Motor neuron (in vitro differentiated cells): Measurements from ENCODE around the gene LARGE1. TPM values are rescaled to one million over a fixed set of nuclear protein-coding genes. Genes with fewer than 3 reads are reported as not detected.
"Not testable (repeated sequence)": the region's sequence is repeated elsewhere in the genome, so short reads cannot be mapped to it uniquely, and the experiment has no call there.

Source experiments
- ATAC-seq, 8 experiments: fragments of 200-7000 bp; cut with Tn5 transposase; replicated peaks in 6 of 8; 2 replicates each; pipeline ENCODE4 v1.8.0; 2021; ENCODE audit warnings: mild to moderate bottlenecking in 8 of 8, moderate library complexity in 8 of 8
- H3K27ac ChIP-seq, 2 donors: fragments of 250-450 bp; sonication (Bioruptor Pico); 2 replicates each; pipeline ENCODE4 v1.9.0; 2021; ENCODE audit warnings: antibody characterized with exemption in 2 of 2, mild to moderate bottlenecking in 2 of 2, moderate library complexity in 1 of 2
- H3K4me1 ChIP-seq, 2 donors: fragments of 250-450 bp; sonication (Bioruptor Pico); replicated peaks in 1 of 2; 2 replicates each; pipeline ENCODE4 v1.6.1; 2021; ENCODE audit warnings: antibody characterized with exemption in 2 of 2, mild to moderate bottlenecking in 2 of 2, moderate library complexity in 1 of 2
- H3K4me3 ChIP-seq, 5 donors: fragments of 250-450 bp; sonication (Bioruptor Pico); 2 replicates each; pipeline ENCODE4 v1.9.0; 2021; ENCODE audit warnings: antibody characterized with exemption in 5 of 5, mild to moderate bottlenecking in 5 of 5, moderate library complexity in 4 of 5
- WGBS, 10 experiments: fragments of 450-650 bp; shearing (Covaris generic); methylation state at CpG; one replicate each; pipeline ENCODE4 v1.0.0; 2022; 5-methylcytosine and 5-hydroxymethylcytosine counted together
- in situ Hi-C, 9 experiments: fragments of 400-800 bp; cut with MboI; loops; one replicate each; pipeline ENCODE4 v1.15.0; 2021; ENCODE audit warnings: low sequenced_read_pairs in 9 of 9, low pct_unique_long_range_greater_than_20kb in 2 of 9; ENCODE audit not compliant: unreplicated experiment in 9 of 9
- total RNA-seq, 8 experiments: library from RNA; unstranded; fragments of 300-600 nt; gene quantifications; 2 replicates each; pipeline versions ENCODE4 v1.2.3 to v1.2.4, GENCODE V29; 2022

Gene LARGE1
- total RNA-seq, 8 experiments from 2014 or later = 1.7 to 36.1 (median 20.6) TPM

GRCh38 chr22:33465554-33465953 is 454.7 kb downstream of the LARGE1 start:
- WGBS, 10 experiments = 0 to 89% (median 47%) methylated on average over 1 to 5 of the region's 5 CpGs; no CpG with 5 or more reads in 5 of the 10 experiments
- peaks cover 9 to 17% of the 10 kb centered on the region in 2 donors for H3K4me1 ChIP-seq
- in situ Hi-C loops = no loop called here
- no peak for ATAC-seq
- H3K4me3 ChIP-seq = no peak overlapping the region
- no peak overlapping the region for H3K27ac ChIP-seq

GRCh38 chr22:33464698-33465097 is 455.6 kb downstream of the LARGE1 start:
- no peak overlapping the region for H3K27ac ChIP-seq
- ATAC-seq = no peak
- peaks cover 9 to 25% of the 10 kb centered on the region in 2 donors for H3K4me1 ChIP-seq
- WGBS, 10 experiments = 80 to 100% (median 90%) methylated on average over 1 to 2 of the region's 2 CpGs; no CpG with 5 or more reads in 5 of the 10 experiments
- no peak overlapping the region for H3K4me3 ChIP-seq
- in situ Hi-C loops = no loop called here

GRCh38 chr22:33461698-33462434 is 458.4 kb downstream of the LARGE1 start:
- in situ Hi-C loops = no loop called here
- H3K27ac ChIP-seq = no peak overlapping the region
- no peak overlapping the region for H3K4me3 ChIP-seq
- 14 to 100% (median 86%) methylated on average over 1 to 2 of the region's 2 CpGs for WGBS, 10 experiments
- peaks cover under 1 to 9% of the 10 kb centered on the region in 2 donors for H3K4me1 ChIP-seq
- ATAC-seq = no peak

GRCh38 chr22:33461245-33461644 is 459.0 kb downstream of the LARGE1 start:
- H3K27ac ChIP-seq, H3K4me3 ChIP-seq, in situ Hi-C loops, ATAC-seq, H3K4me1 ChIP-seq: not testable (repeated sequence)
- 40 to 100% (median 80%) methylated on average over 1 of the region's 1 CpG; no CpG with 5 or more reads in 5 of the 10 experiments for WGBS, 10 experiments

GRCh38 chr22:33459137-33459536 is 461.1 kb downstream of the LARGE1 start:
- WGBS, 10 experiments = 54 to 100% (median 88%) methylated on average over 1 to 6 of the region's 6 CpGs; no CpG with 5 or more reads in 2 of the 10 experiments
- Histone ChIP-seq H3K4me1 (peaks cover 0 to 8% of the 10 kb centered on the region in 2 donors), H3K27ac (no peak overlapping the region), H3K4me3 (no peak overlapping the region)
- in situ Hi-C loops = no loop called here
- ATAC-seq = no peak

GRCh38 chr22:33456511-33456910 is 463.8 kb downstream of the LARGE1 start:
- Histone ChIP-seq H3K4me3 (no peak overlapping the region), H3K27ac (no peak overlapping the region), H3K4me1 (peaks cover 0 to 8% of the 10 kb centered on the region in 2 donors)
- 71 to 100% (median 100%) methylated on average over 1 of the region's 1 CpG; no CpG with 5 or more reads in 4 of the 10 experiments for WGBS, 10 experiments
- no peak for ATAC-seq
- in situ Hi-C loops = no loop called here

- no peak for ATAC-seq
- 60 to 88% (median 67%) methylated on average over 1 of the region's 1 CpG; no CpG with 5 or more reads in 7 of the 10 experiments for WGBS, 10 experiments
- Histone ChIP-seq H3K27ac (no peak overlapping the region), H3K4me1 (peaks cover 0 to 2% of the 10 kb centered on the region in 2 donors), H3K4me3 (no peak overlapping the region)
- in situ Hi-C loops = no loop called here
Measured at GRCh38 chr22:33455036-33455435, 465.2 kb downstream of the LARGE1 start.

GRCh38 chr22:33451866-33452469 is 468.3 kb downstream of the LARGE1 start:
- 31 to 92% (median 62%) methylated on average over 2 to 5 of the region's 6 CpGs; no CpG with 5 or more reads in 2 of the 10 experiments for WGBS, 10 experiments
- in situ Hi-C loops = no loop called here
- Histone ChIP-seq H3K4me1 (no peaks in the 10 kb centered on the region), H3K4me3 (no peak overlapping the region), H3K27ac (no peak overlapping the region)
- no peak for ATAC-seq

GRCh38 chr22:33450756-33451155 is 469.5 kb downstream of the LARGE1 start:
- 20 to 100% (median 68%) methylated on average over 1 to 5 of the region's 6 CpGs; no CpG with 5 or more reads in 3 of the 10 experiments for WGBS, 10 experiments
- Histone ChIP-seq H3K4me3 (no peak overlapping the region), H3K27ac (no peak overlapping the region), H3K4me1 (no peaks in the 10 kb centered on the region)
- in situ Hi-C loops = no loop called here
- no peak for ATAC-seq

- in situ Hi-C loops = no loop called here
- H3K27ac ChIP-seq = no peak overlapping the region
Measured at GRCh38 chr22:33447733-33448132, 472.5 kb downstream of the LARGE1 start.

GRCh38 chr22:33443683-33444082 is 476.6 kb downstream of the LARGE1 start:
- no peak overlapping the region for H3K4me3 ChIP-seq
- no peak overlapping the region for H3K27ac ChIP-seq
- WGBS, 10 experiments = 80 to 98% (median 90%) methylated on average over 4 to 6 of the region's 6 CpGs; no CpG with 5 or more reads in 6 of the 10 experiments
- no peak for ATAC-seq
- H3K4me1 ChIP-seq = no peaks in the 10 kb centered on the region
- in situ Hi-C loops = no loop called here

More at GRCh38 chr22:33447733-33448132, 472.5 kb downstream of the LARGE1 start:
- no peak for ATAC-seq
- WGBS, 10 experiments = 67 to 100% (median 97%) methylated on average over 1 to 5 of the region's 5 CpGs; no CpG with 5 or more reads in 2 of the 10 experiments
- H3K4me1 ChIP-seq = no peaks in the 10 kb centered on the region
- no peak overlapping the region for H3K4me3 ChIP-seq

GRCh38 chr22:33440756-33441155 is 479.5 kb downstream of the LARGE1 start:
- no peak for ATAC-seq

GRCh38 chr22:33438273-33438672 is 482.0 kb downstream of the LARGE1 start:
- ATAC-seq = peak in 7 of 8 experiments; percentile 94 to 97 (median 95)
- H3K27ac ChIP-seq = no peak overlapping the region

More at GRCh38 chr22:33440756-33441155, 479.5 kb downstream of the LARGE1 start:
- Histone ChIP-seq H3K4me3 (no peak overlapping the region), H3K4me1 (peaks cover 3 to 5% of the 10 kb centered on the region in 2 donors), H3K27ac (no peak overlapping the region)
- in situ Hi-C loops = no loop called here
- WGBS, 10 experiments = 15 to 96% (median 79%) methylated on average over 3 to 4 of the region's 4 CpGs; no CpG with 5 or more reads in 3 of the 10 experiments

More at GRCh38 chr22:33438273-33438672, 482.0 kb downstream of the LARGE1 start:
- Histone ChIP-seq H3K4me3 (no peak overlapping the region), H3K4me1 (peaks cover 3 to 5% of the 10 kb centered on the region in 2 donors)
- 0 to 74% (median 40%) methylated on average over 1 to 6 of the region's 7 CpGs; no CpG with 5 or more reads in 1 of the 10 experiments for WGBS, 10 experiments
- in situ Hi-C loops = no loop called here
